HFF-Myc (cell line): ENCODE results near the gene MS4A18.

Source experiments
- DNase-seq: peaks from one replicate; pipeline ENCODE4 v3.0.0-alpha.2; 2011; ENCODE audit warnings: low read depth; ENCODE audit errors: extremely low read depth
- H3K4me3 ChIP-seq: replicated peaks from 2 replicates; pipeline ENCODE4 v1.5.1; 2011; ENCODE audit warnings: low read depth, mild to moderate bottlenecking, control low read depth, low read length
- CTCF ChIP-seq: IDR thresholded peaks from 2 replicates; pipeline ENCODE4 v1.5.1; 2012; ENCODE audit warnings: mild to moderate bottlenecking, low read depth, low read length, control low read depth; ENCODE audit errors: missing control alignments

Gene MS4A18

DNA sequence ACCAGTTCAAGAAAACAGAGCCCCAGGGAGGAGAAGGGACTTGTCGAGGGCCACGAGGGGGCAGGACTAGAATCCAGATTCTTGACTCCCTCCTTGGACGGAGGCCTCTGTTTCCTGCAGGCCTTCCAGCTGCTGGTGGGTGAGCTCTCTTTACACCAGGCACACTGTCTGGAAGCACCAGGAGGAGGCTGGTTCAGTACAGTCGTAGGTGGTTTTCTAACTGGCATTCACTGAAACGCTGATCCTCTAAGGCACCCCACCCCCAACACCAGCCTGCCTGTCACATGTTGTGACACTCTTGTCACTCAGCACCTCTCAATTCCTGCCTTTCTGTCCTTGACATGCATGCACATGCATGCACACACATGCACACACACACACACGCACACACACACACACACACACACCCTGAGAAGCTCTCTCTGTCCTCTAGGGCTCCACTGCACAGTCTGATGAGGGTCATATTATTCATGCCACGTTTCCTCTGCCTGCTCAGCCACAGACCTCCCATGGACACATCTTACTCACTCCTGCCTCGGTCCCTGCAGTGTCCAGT, 61.4 kb downstream of the MS4A18 start:
- no peak overlapping the region for H3K4me3 ChIP-seq
- peak; percentile 9 for TF ChIP-seq CTCF
- DNase-seq: no peak

DNA sequence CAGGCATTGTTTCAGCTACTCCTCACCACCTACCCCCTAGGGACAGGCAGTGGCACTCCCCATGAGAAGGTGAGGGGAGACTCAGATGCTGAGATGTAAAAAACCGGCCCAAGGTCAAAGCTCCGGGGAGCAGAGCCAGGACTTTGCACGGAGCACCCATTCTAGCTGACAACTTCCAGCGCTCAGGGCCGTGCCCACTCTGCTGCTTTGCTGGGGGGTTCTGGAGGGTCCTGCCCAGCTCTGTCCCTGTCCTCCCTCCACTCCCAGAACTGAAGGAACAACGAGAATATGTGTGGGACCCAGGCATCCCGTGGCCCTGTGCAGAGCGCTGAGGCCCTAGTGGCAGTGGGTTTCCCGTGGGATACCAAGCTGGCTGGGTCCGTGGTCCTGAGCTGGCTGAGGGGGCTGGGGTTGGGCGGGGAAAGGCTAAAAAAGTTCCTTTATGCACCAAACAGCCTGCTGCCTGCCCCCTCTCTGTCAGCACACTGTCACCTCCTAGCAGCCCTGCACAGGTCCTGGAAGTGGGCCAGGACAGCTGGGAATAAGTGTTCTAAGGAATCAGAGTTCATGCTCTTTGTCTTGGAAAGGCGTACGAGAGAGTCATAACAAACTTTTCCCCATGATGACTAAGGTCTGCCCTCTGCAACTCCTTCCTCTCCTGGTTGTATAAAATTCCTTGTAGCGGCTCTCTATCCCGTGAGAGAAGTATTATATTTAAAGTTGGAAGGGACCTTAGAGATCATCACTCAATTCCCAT, 62.5 kb downstream of the MS4A18 start:
- no peak for TF ChIP-seq CTCF
- no peak overlapping the region for H3K4me3 ChIP-seq
- peak; percentile 48 for DNase-seq

DNA sequence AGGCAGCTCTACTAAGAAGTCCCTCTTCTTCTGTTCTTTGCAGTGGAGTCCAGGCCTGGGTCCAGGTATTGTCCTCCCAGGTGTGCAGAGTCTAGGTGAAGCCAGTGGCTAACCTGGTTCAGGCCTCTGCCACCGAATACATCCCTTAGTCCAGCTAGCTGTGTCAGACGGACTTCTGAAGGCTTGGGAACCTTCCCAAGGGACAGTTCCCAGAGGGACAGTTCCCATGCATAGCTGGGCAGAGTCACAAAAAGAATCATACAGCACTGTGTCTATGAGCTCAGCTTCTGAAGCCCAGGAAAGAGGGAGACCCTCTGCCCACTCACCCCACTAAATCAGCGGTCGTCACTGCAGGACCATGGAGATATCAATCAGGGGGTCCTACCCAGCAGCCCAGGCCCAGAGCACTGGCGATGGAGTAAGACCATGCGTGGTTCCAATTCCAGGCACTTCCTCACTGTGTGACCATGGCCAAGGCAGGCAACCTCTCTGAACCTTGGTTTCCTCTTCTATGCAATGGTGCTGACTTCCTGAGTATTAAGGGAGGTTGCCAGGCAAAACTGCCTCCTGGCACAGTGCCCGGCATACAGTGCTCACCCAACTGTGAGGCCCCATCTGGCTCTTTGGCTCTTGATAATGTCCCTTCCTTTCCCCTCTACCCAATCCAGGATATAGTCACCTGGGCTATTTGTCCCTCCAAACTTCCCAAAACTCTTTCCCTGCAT, 64.0 kb downstream of the MS4A18 start:
- DNase-seq: no peak
- no peak overlapping the region for H3K4me3 ChIP-seq
- TF ChIP-seq CTCF: no peak

GRCh38 chr11:60790726-60791125, 66.2 kb downstream of the MS4A18 start:
- H3K4me3 ChIP-seq: no peak overlapping the region
- TF ChIP-seq CTCF: no peak
- DNase-seq: no peak

- TF ChIP-seq CTCF: no peak
- DNase-seq: no peak
These were observed 66.8 kb downstream of the MS4A18 start for GRCh38 chr11:60791153-60791933.

GRCh38 chr11:60792521-60792920, 68.0 kb downstream of the MS4A18 start:
- H3K4me3 ChIP-seq: no peak overlapping the region
- DNase-seq: no peak
- no peak for TF ChIP-seq CTCF

More at GRCh38 chr11:60791153-60791933, 66.8 kb downstream of the MS4A18 start:
- no peak overlapping the region for H3K4me3 ChIP-seq
